Thymus (tissue), 11 donors: ENCODE results near the gene KIRREL1. TPM values are rescaled to one million over a fixed set of nuclear protein-coding genes. Genes with fewer than 3 reads are reported as not detected.

Source experiments
- DNase-seq, 9 donors: peaks; one replicate each; pipeline ENCODE4 v3.0.0-alpha.2; 2013; ENCODE audit warnings: low spot score in 9 of 9, low read depth in 6 of 9, missing footprints in 1 of 9
- H3K27ac ChIP-seq, 2 donors: one replicate each; pipeline ENCODE4 v1.5.1; 2013; ENCODE audit warnings: control low read depth in 1 of 2, low read depth in 1 of 2, low read length in 1 of 2, mild to moderate bottlenecking in 1 of 2, moderate library complexity in 1 of 2
- H3K27me3 ChIP-seq, 2 donors: one replicate each; pipeline ENCODE4 v1.5.1; 2013; ENCODE audit warnings: low read length in 1 of 2; ENCODE audit not compliant: control insufficient read depth in 2 of 2, insufficient read depth in 1 of 2
- H3K36me3 ChIP-seq, 2 donors: one replicate each; pipeline ENCODE4 v1.5.1; 2013; ENCODE audit warnings: low read length in 1 of 2, mild to moderate bottlenecking in 1 of 2, moderate library complexity in 1 of 2; ENCODE audit not compliant: control insufficient read depth in 2 of 2, insufficient read depth in 2 of 2
- H3K4me1 ChIP-seq, 2 donors: one replicate each; pipeline ENCODE4 v1.5.1; 2013; ENCODE audit warnings: low read length in 2 of 2; ENCODE audit not compliant: control insufficient read depth in 2 of 2, insufficient read depth in 2 of 2
- H3K4me3 ChIP-seq, 2 donors: one replicate each; pipeline ENCODE4 v1.5.1; 2013; ENCODE audit warnings: low read length in 2 of 2, control low read depth in 1 of 2, mild to moderate bottlenecking in 1 of 2
- H3K9me3 ChIP-seq, 2 donors: one replicate each; pipeline ENCODE4 v1.5.1; 2013; ENCODE audit warnings: low read length in 1 of 2, mild to moderate bottlenecking in 1 of 2; ENCODE audit not compliant: control insufficient read depth in 2 of 2, insufficient read depth in 1 of 2
- WGBS: extraction: QIAGEN DNeasy Blood & Tissue Kit; methylation state at CpG from one replicate; pipeline ENCODE4 v1.1.7; 2013; 5-methylcytosine and 5-hydroxymethylcytosine counted together
- polyA plus RNA-seq: library from polyadenylated mRNA; stranded (reverse); fragments of 200-250 nt; gene quantifications from one replicate; pipeline ENCODE4 v1.2.3, GENCODE V29; 2013
- total RNA-seq: library from RNA; stranded (reverse); fragments of 120-200 nt; gene quantifications from one replicate; pipeline ENCODE4 v1.2.4, GENCODE V29; 2013
- donor health status: healthy.

The KIRREL1 gene
- total and polyA plus RNA-seq, 2 donors: 3.4 to 5.9 TPM

DNA sequence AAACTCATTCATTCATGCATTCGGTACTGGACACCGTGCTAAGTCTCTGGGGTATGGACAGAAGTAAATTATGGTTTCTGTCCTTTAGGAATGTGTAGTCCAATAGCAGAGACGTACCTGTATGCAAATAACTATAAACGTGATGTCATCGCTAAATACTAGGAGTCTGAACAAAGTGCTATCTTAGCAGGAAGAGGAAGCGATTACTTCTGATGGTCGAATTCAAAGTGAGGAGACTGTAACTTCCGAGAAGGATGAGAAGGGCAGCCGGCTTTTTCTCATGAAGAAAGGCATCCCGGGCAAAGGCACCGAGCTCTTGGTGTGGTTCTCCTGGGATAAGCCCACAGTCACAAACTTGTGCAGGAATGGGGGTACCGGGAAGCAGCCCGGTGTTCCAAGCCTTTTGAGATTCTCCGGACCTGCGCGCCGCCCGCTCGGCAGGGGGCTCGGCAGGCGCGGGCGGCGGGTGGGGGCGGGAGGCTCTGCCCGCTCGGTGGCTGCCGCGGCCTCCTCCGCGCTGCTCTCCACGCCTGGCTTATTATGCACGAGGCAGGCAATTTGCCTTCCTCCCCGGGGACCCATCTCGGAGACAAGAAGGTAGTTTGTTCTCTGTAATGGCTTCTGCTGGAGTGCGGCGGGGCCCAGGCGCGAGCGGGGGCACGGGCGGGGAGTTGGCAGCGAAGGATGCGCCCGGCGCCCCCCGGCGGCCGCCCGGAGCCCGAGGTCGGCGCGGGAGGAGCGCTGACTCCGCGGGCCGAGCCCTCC is 119.7 kb downstream of the KIRREL1 start:
- H3K4me1 ChIP-seq: peaks cover 6 to 35% of the 10 kb centered on the region in 2 donors
- peak overlapping the region; percentile 53 to 81 for H3K4me3 ChIP-seq
- H3K27me3 ChIP-seq: peaks cover 0 to 2% of the 10 kb centered on the region in 2 donors
- DNase-seq: peak in 4 of 9 donors; percentile 49 to 81 (median 67)
- no peaks in the 10 kb centered on the region for H3K36me3 ChIP-seq
- WGBS: 6% methylated on average over 58 of the region's 58 CpGs
- H3K9me3 ChIP-seq: peaks cover 3 to 11% of the 10 kb centered on the region in 2 donors
- H3K27ac ChIP-seq: peak overlapping the region in 1 of 2 donors; percentile 33

DNA sequence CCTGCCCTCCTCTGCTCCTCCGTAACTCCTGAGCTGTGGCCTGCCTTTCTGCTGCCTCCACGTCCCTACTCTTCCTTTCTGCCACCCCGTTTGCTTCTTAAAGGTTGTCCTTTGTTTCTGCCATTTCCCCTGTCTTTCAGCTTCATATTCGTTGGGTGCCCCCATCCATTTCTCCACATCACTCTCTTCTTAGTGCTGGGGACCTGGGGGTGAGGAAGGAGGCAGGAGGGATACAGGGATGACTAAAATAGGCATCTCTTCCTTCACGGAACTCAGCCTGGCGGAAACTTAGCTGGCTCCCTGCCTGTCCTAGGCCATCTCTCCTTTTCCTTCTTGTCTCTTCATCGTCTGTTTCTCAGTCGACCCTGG is 120.3 kb downstream of the KIRREL1 start:
- H3K4me3 ChIP-seq: peak overlapping the region; percentile 53 to 81
- peaks cover 3 to 11% of the 10 kb centered on the region in 2 donors for H3K9me3 ChIP-seq
- peaks cover 0 to 4% of the 10 kb centered on the region in 2 donors for H3K27me3 ChIP-seq
- H3K36me3 ChIP-seq: no peaks in the 10 kb centered on the region
- H3K4me1 ChIP-seq: peaks cover 12 to 41% of the 10 kb centered on the region in 2 donors
- no peak for DNase-seq
- WGBS: 38% methylated on average over 8 of the region's 8 CpGs
- no peak overlapping the region for H3K27ac ChIP-seq

GRCh38 chr1:158115126-158115525 is 121.7 kb downstream of the KIRREL1 start:
- H3K4me3 ChIP-seq: no peak overlapping the region
- H3K36me3 ChIP-seq: no peaks in the 10 kb centered on the region
- DNase-seq: no peak
- H3K27me3 ChIP-seq: peaks cover 0 to 4% of the 10 kb centered on the region in 2 donors
- H3K4me1 ChIP-seq: peaks cover 17 to 51% of the 10 kb centered on the region in 2 donors
- no peaks in the 10 kb centered on the region for H3K9me3 ChIP-seq
- WGBS: 94% methylated on average over 4 of the region's 4 CpGs
- no peak overlapping the region for H3K27ac ChIP-seq

GRCh38 chr1:158116311-158117167 is 123.1 kb downstream of the KIRREL1 start:
- Histone ChIP-seq H3K4me3 (no peak overlapping the region), H3K27ac (no peak overlapping the region), H3K4me1 (peaks cover 19 to 54% of the 10 kb centered on the region in 2 donors), H3K36me3 (no peaks in the 10 kb centered on the region), H3K9me3 (no peaks in the 10 kb centered on the region), H3K27me3 (peaks cover 0 to 4% of the 10 kb centered on the region in 2 donors)
- no peak for DNase-seq
- WGBS: 93% methylated on average over 10 of the region's 10 CpGs

DNA sequence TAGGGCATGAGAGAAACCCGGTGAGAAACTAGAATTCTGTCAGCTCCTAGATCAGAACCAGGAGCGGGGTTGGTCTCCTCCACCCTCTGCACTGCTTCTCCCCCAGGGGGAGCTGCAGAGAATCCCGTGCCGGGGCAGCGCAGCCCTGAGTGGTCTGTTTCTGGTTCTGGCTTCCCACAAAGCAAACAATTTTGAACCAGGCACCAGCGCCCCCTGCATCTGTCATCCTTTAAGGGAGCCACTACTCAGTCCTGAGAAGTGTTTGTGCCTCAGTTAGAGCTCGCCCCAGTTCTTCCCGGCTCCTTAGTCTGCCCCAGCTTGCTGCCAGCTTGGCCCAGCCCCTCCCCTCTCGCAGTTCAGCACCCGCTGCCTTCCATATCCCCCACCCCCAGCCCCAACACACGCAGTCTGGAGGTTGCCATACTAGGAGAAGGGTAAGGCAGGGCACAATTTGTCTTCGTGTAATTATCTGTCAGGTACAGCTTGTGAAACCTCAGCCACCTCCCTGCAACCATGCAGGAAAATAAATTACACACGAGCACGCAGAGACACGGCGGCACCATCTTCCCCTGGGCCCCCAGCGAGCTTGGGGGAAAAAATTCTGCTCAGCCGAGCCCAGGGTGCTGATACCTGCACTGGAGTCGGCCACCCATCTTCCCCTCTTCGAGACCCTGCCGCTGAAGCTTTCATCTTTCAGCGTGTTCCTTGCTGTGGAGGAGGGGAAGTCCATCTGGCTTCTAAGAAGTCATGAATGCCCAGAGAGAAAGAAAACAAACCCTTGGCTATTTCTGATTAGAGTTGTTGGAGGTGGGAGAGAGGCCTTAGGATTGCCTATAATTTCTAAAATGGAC is 124.6 kb downstream of the KIRREL1 start:
- 7% methylated on average over 22 of the region's 22 CpGs for WGBS
- Histone ChIP-seq H3K4me1 (peaks cover 19 to 50% of the 10 kb centered on the region in 2 donors), H3K27me3 (peaks cover 0 to 2% of the 10 kb centered on the region in 2 donors), H3K36me3 (no peaks in the 10 kb centered on the region), H3K27ac (peak overlapping the region; percentile 46 to 64), H3K9me3 (no peaks in the 10 kb centered on the region), H3K4me3 (peak overlapping the region; percentile 21 to 28)
- DNase-seq: peak in 5 of 9 donors; percentile 65 to 89 (median 73)

DNA sequence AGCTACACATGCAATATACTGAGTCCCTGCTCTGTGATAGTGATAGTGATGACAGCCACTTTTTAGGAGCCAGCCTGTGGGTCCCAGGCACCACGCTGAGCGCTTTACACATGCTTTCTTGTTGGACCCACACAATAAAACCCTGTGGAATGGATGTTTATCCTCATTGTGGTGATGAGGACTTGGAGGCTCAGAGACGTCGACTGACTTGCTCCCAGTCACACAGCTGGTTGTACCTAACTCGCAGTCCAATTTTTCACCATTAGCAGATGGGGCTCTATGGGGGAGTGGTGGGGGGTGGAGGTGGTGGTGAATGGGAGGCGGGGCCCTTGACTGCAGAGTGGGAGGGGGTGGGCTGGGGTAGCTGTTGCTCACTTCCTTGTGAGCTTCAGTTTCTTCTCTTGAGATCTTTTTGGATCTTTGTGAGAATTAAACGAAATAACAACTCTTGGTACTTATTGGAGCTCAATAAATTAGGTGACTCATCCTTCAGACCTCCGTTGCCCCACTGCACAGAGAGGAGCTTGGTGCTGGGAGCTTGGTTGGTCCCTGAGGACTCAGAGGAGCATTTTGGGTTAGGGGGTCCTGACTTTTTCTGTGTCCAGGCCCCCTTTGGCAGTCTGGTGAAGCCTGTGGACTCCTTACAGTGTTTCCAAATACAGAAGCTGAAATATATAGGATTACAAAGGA is 125.4 kb downstream of the KIRREL1 start:
- peaks cover 16 to 47% of the 10 kb centered on the region in 2 donors for H3K4me1 ChIP-seq
- H3K36me3 ChIP-seq: no peaks in the 10 kb centered on the region
- no peaks in the 10 kb centered on the region for H3K9me3 ChIP-seq
- no peak for DNase-seq
- H3K4me3 ChIP-seq: no peak overlapping the region
- peaks cover 0 to 2% of the 10 kb centered on the region in 2 donors for H3K27me3 ChIP-seq
- H3K27ac ChIP-seq: peak overlapping the region in 1 of 2 donors; percentile 64
- WGBS: 92% methylated on average over 8 of the region's 8 CpGs

DNA sequence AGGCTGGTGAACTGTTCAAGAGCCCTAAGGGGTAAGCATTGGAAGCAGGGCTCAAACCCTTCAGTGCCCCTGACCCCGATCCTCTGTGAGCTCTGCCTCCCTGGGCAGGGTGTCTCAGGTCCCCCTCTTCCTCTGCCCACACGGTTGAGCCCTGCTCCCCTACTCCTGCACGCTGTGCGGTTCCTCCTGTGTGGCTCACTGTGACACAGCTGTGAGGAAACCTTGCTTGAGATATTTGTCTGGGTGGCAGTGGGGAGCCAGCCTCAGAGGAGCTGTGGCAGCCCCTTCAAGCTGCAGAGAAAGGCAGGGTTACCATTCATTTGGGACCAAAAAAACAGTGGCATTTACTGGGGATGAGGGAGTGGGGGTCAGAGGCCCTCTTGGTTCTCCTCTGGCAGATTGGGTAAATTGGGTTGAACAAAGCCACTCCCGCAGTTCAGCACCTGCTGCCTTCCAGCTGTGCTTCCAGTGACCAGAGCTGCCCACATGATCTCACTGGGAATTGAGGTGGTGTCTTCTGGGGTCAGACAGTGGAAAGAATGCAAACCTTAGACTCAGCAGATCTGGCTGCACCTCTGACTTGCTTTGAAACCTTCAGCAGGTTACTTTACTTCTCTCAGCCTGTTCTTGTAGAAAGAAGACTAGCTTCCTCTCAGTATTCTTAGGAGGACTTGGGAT is 126.7 kb downstream of the KIRREL1 start:
- H3K27me3 ChIP-seq: peaks cover 0 to 2% of the 10 kb centered on the region in 2 donors
- H3K9me3 ChIP-seq: no peaks in the 10 kb centered on the region
- 68% methylated on average over 5 of the region's 5 CpGs for WGBS
- H3K4me1 ChIP-seq: peaks cover 18 to 55% of the 10 kb centered on the region in 2 donors
- H3K36me3 ChIP-seq: no peaks in the 10 kb centered on the region
- no peak overlapping the region for H3K27ac ChIP-seq
- DNase-seq: peak in 3 of 9 donors; percentile 46 to 69 (median 52)
- no peak overlapping the region for H3K4me3 ChIP-seq
